Neuron (in vitro differentiated cells): ENCODE measurements around the gene IL20.

Experiments used
- H2AFZ ChIP-seq: one replicate; pipeline ENCODE4 v1.6.1; 2013; ENCODE audit warnings: low read depth, mild to moderate bottlenecking, inconsistent platforms, low read length, moderate library complexity
- H3K27me3 ChIP-seq: one replicate; pipeline ENCODE4 v1.6.1; 2013; ENCODE audit warnings: low read length; ENCODE audit not compliant: insufficient read depth
- H3K36me3 ChIP-seq: one replicate; pipeline ENCODE4 v1.6.1; 2013; ENCODE audit warnings: low read length; ENCODE audit not compliant: insufficient read depth
- H3K4me1 ChIP-seq: one replicate; pipeline ENCODE4 v1.6.1; 2013; ENCODE audit warnings: low read length; ENCODE audit not compliant: insufficient read depth
- H3K4me3 ChIP-seq: 2 replicates; pipeline ENCODE4 v1.5.1; 2013; ENCODE audit warnings: mild to moderate bottlenecking, low read length, moderate library complexity
- H3K9me3 ChIP-seq: one replicate; pipeline ENCODE4 v1.6.1; 2013; ENCODE audit warnings: low read length

Gene IL20

DNA sequence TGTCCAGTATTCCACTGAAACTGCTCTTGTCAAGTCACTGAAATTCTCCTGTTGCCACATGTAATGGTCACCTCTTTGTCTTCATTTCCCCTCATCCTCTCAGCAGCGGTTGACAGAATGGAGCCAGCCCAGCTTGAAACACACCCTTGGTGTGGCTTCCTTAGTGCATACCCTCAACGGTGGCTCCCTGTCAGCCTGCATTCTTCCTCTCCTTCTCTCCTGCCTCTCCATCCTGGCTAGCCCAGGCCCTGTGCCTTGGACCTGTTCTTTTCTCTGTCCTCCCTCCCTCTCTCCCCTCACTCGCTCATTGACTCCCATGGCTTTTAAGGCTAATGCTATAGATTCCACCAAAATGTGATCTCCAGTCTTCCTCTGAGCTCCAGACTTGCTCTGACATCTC lies 52.7 kb downstream of the IL20 start:
- no peaks in the 10 kb centered on the region for H3K36me3 ChIP-seq
- H3K4me3 ChIP-seq, result no peak overlapping the region
- no peak overlapping the region for H2AFZ ChIP-seq
- peaks cover 12% of the 10 kb centered on the region for H3K27me3 ChIP-seq
- H3K4me1 ChIP-seq, result no peaks in the 10 kb centered on the region
- H3K9me3 ChIP-seq, result no peaks in the 10 kb centered on the region
